IMR-90 (cell line): ENCODE data around the gene TRIM41.

ENCODE experiments used
- CEBPB ChIP-seq: IDR thresholded peaks from 2 replicates; pipeline ENCODE4 v1.6.1; 2012; ENCODE audit warnings: low read depth, low read length, improper control_type of control experiment
- CHD1 ChIP-seq: IDR thresholded peaks from 2 replicates; pipeline ENCODE4 v1.6.1; 2012; ENCODE audit warnings: low read depth, low read length, improper control_type of control experiment
- FOS ChIP-seq: fragments of 150-350 bp; IDR thresholded peaks from 2 replicates; pipeline ENCODE4 v1.6.1; 2016; ENCODE audit warnings: low read depth, low read length
- MAFK ChIP-seq: IDR thresholded peaks from 2 replicates; pipeline ENCODE4 v1.6.1; 2012; ENCODE audit warnings: low read depth, low read length, improper control_type of control experiment
- MXI1 ChIP-seq: IDR thresholded peaks from 2 replicates; pipeline ENCODE4 v1.6.1; 2012; ENCODE audit warnings: low read depth, mild to moderate bottlenecking, low read length, moderate library complexity, borderline replicate concordance
- NFE2L2 ChIP-seq: fragments of 150-350 bp; IDR thresholded peaks from 2 replicates; pipeline ENCODE4 v1.6.1; 2016; ENCODE audit warnings: low read depth, mild to moderate bottlenecking, low read length
- POLR2A ChIP-seq: IDR thresholded peaks from 2 replicates; pipeline ENCODE4 v1.6.1; 2012; ENCODE audit warnings: mild to moderate bottlenecking, low read depth, low read length
- RAD21 ChIP-seq: IDR thresholded peaks from 2 replicates; pipeline ENCODE4 v1.6.1; 2012; ENCODE audit warnings: low read length, improper control_type of control experiment
- RFX5 ChIP-seq: IDR thresholded peaks from 2 replicates; pipeline ENCODE4 v1.8.0; 2012; ENCODE audit warnings: low read depth, mild to moderate bottlenecking, low read length, moderate library complexity
- SMC3 ChIP-seq: fragments of 150-350 bp; IDR thresholded peaks from 2 replicates; pipeline ENCODE4 v1.6.1; 2016; ENCODE audit warnings: low read depth, mild to moderate bottlenecking, antibody characterized with exemption, low read length, moderate library complexity
- TF ChIP-seq, protein P1 (sequence below): conservative IDR thresholded peaks from 2 replicates; pipeline ENCODE4 v1.5.1; 2012; ENCODE audit warnings: mild to moderate bottlenecking, low read depth, low read length, improper control_type of control experiment
- TF ChIP-seq, protein P2 (sequence below): fragments of 150-350 bp; IDR thresholded peaks from 2 replicates; pipeline ENCODE4 v1.6.1; 2017; ENCODE audit warnings: mild to moderate bottlenecking, antibody characterized with exemption, low read length, low read depth

DNA sequence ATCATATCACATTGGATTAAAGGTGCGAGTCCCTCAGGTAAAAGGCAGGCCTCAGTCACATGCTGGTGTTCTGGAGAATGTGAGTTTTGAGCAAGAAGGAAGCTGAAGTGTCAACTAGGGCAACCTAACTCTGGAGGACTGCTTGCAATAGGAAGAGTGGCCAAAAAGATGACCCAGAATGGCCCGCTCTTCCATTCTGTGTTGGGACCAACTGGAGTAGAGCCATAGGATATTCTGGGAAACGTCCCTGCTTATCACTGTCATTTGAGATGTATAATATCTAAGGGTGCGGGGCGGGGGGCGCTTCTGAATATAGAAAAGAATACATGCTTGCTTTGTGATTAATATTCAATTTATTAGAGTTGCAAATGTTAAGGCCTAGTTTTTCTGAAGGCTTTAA is 11.0 kb upstream of the TRIM41 start:
- TF ChIP-seq, protein P1, sequence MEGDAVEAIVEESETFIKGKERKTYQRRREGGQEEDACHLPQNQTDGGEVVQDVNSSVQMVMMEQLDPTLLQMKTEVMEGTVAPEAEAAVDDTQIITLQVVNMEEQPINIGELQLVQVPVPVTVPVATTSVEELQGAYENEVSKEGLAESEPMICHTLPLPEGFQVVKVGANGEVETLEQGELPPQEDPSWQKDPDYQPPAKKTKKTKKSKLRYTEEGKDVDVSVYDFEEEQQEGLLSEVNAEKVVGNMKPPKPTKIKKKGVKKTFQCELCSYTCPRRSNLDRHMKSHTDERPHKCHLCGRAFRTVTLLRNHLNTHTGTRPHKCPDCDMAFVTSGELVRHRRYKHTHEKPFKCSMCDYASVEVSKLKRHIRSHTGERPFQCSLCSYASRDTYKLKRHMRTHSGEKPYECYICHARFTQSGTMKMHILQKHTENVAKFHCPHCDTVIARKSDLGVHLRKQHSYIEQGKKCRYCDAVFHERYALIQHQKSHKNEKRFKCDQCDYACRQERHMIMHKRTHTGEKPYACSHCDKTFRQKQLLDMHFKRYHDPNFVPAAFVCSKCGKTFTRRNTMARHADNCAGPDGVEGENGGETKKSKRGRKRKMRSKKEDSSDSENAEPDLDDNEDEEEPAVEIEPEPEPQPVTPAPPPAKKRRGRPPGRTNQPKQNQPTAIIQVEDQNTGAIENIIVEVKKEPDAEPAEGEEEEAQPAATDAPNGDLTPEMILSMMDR, result no peak
- TF ChIP-seq POLR2A, result no peak
- no peak for TF ChIP-seq MXI1
- TF ChIP-seq MAFK, result no peak
- no peak for TF ChIP-seq FOS
- no peak for TF ChIP-seq RAD21
- no peak for TF ChIP-seq SMC3
- TF ChIP-seq CEBPB, result no peak
- TF ChIP-seq CHD1, result no peak
- no peak for TF ChIP-seq RFX5
- TF ChIP-seq NFE2L2, result no peak
- TF ChIP-seq, protein P2, sequence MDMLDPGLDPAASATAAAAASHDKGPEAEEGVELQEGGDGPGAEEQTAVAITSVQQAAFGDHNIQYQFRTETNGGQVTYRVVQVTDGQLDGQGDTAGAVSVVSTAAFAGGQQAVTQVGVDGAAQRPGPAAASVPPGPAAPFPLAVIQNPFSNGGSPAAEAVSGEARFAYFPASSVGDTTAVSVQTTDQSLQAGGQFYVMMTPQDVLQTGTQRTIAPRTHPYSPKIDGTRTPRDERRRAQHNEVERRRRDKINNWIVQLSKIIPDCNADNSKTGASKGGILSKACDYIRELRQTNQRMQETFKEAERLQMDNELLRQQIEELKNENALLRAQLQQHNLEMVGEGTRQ, result no peak
